ES-I3 (cell line): ENCODE data around the gene VPS72.
A peak's percentile ranks its signal among the peaks of the same experiment; 100 is the strongest.

ENCODE experiments used
- H3K36me3 ChIP-seq: 2 replicates; pipeline ENCODE4 v1.6.1; 2013; ENCODE audit warnings: mild to moderate bottlenecking, low read length, control low read depth, moderate library complexity; ENCODE audit not compliant: insufficient read depth
- H3K4me1 ChIP-seq: 2 replicates; pipeline ENCODE4 v1.6.1; 2013; ENCODE audit warnings: mild to moderate bottlenecking, control low read depth, low read length; ENCODE audit not compliant: insufficient read depth
- H3K9ac ChIP-seq: 2 replicates; pipeline ENCODE4 v1.6.1; 2013; ENCODE audit warnings: low read depth, mild to moderate bottlenecking, low read length, moderate library complexity
- H3K9me3 ChIP-seq: 2 replicates; pipeline ENCODE4 v1.6.1; 2013; ENCODE audit warnings: mild to moderate bottlenecking, low read length, moderate library complexity; ENCODE audit not compliant: control insufficient read depth, insufficient read depth

VPS72 gene

DNA sequence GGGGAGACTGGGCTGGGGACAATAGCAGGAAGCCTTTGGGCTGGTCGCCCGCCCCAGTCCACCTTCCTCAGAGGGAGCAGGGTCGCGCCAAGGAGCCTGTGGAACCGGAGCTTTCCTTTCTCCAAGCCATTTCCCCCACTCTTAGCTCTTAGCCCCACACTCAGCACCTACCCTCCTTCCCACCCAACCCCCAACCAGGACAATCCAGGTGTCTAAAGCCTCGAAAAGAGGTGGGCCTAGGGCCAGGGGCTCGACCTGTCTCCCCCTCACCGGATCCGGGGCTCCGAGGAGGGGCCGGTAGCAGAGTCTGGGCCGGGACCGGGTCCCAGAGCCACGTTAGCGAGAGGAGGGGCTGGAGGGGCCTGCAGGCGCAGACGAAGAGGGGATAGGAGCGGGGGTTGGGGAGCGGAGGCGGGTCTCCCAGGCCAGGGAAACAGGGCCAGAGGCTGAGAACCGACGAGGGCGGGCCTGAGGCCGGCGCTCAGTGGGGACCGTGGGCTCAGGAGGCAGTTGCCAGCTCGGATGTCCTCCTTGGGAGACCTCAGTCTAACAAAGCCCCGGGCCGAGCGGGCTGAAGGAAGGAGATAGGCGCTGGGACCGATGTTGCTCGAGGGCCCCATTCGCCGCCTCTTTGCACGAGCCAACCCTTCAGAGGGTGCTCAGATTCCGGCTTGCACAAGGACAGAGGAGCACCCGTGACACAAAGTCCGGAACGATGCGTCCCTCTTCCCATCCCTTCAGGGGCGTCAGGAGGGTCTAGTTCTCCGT, 44.5 kb downstream of the VPS72 start:
- H3K9ac ChIP-seq = peak overlapping the region; percentile 70; the same call in 1 of the 2 replicates

DNA sequence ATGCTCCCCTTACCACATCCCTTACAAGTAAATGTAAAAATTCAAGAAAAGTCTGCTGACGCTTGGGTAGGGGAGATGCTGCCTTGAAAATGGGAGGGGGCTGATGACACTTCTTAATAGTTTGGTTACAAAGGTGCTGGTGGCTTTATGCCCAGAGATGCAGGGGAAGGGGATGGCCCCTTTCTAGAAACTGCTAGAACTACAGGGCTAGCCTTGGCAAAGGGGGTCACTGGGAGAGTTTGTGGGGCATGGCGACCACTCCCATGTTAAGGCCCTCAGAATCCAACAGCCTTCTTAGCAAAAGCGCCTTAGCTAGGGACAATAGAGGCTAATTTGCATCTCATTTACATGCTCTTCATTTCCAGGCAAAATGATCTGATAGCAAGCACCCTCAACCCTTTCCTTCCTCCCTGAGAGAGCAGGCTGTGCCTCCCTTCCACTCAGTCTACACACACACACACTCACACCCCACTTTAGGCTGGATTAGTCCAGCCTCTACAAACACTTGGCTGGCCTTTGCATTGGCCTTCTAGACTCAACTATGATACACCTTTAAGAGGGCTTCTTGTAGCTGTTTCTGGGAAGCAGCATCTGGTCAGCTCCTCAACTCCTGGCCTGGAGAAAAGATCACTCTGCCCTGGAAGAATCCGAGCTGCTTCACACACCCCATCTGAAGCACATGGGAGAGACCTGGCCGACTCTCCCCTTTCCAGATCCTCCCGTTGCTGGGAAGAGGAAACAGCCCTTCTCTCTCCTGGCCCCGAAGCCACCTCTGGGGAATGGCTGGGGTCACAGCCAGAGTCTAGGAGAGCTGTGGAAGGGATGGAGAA, 45.3 kb downstream of the VPS72 start:
- H3K36me3 ChIP-seq = no peaks in the 10 kb centered on the region
- peaks cover 29% of the 10 kb centered on the region for H3K4me1 ChIP-seq
- H3K9ac ChIP-seq = peak overlapping the region; percentile 70; the same call in 1 of the 2 replicates
- H3K9me3 ChIP-seq = no peaks in the 10 kb centered on the region

More for the DNA sequence above, 44.5 kb downstream of the VPS72 start:
- H3K9me3 ChIP-seq = no peaks in the 10 kb centered on the region
- H3K4me1 ChIP-seq = peaks cover 29% of the 10 kb centered on the region
- H3K36me3 ChIP-seq = no peaks in the 10 kb centered on the region

DNA sequence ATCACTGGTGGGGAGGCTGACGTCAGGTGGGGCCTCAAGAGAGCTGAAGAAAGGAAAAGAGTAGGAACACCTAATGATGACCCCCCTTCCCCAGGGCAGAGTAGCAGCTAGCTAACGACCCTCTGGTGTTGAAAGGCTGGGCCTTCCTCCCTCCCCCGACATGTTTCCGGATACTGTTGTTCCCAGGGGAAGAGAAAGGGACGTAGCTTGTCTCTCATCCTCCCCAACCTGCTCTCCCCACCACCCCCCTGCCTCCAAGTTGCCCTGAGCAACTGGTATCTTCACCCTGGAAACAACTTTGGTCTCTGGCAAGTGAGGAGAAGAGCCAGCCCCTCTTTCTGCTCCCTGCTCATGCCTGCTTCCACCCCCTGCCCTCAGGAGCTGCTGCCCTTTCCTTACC, 46.0 kb downstream of the VPS72 start:
- H3K9ac ChIP-seq = no peak overlapping the region
- no peaks in the 10 kb centered on the region for H3K9me3 ChIP-seq
- H3K4me1 ChIP-seq = peaks cover 29% of the 10 kb centered on the region
- H3K36me3 ChIP-seq = no peaks in the 10 kb centered on the region

DNA sequence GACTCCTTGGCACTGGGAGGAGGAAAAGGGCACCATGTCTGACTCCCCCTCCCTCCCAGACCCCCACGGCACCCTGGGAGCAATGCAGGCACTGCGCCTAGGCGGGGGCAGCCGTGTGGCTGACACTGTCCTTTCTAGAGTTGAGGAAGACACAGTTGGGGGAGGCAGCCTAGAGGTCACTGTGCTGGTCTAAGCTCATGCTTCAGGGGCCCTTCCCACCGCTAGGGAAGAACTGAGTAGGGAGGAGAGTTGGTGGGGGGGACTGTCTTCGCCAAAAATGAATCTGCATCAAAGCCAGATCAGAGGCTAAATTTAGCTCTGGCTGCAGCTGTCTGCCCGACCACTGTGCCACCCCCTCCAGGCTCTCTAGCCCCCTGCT, 47.0 kb downstream of the VPS72 start:
- H3K36me3 ChIP-seq = no peaks in the 10 kb centered on the region

DNA sequence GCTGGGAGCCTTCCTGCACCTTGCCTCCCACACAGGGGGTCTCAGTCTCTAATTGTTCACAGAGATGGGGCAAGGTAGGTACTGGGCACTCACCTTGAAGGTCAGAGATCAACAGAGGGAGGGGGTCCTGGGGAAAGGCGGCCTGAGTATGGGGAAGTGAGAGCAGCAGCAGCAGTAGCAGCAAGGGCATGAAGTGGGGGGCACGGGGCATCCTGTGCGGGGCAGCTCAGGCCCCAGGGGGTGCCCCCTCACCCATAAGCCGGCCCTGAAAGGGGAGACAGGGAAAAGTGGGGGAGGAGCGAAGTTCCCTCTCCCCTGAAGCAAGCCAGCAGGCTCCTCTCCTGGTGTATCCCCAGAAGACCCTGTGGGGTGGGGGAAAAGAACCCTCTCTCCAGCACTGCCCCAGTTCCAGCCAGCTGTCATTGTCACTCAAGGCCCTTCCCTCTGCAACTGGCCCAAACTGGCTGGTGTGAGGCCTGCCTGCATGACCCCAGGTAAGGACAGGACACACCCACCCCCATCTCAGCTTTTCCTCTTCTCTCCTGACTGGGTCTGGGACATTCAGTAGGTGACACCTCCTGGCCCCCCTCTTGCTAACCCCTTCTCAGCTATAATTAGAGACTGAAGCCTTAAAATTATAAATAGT, 47.5 kb downstream of the VPS72 start:
- Histone ChIP-seq H3K9ac (no peak overlapping the region), H3K36me3 (no peaks in the 10 kb centered on the region), H3K4me1 (peaks cover 29% of the 10 kb centered on the region), H3K9me3 (no peaks in the 10 kb centered on the region)

More for the DNA sequence above, 47.0 kb downstream of the VPS72 start:
- peaks cover 29% of the 10 kb centered on the region for H3K4me1 ChIP-seq
- H3K9me3 ChIP-seq = no peaks in the 10 kb centered on the region
- H3K9ac ChIP-seq = no peak overlapping the region

DNA sequence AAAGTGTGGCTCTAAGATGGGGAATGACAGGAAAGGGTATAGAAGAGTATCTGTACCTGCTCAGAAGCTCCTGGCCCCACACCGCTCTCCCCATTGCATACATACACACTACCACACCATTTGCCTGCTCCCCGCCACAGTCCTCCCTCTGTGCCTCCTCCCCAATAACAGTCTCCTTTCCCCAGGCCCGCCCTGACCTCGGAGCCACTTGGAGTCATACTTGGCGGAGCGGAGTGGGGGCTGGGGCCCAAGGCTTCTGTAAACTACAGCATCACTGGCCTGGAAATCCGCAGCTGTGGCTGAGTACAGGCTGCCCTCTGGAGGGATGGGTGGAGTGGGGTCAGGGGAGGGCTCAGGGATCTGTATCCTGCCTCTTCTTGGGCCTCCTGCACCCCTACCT, 52.2 kb downstream of the VPS72 start:
- Histone ChIP-seq H3K9ac (no peak overlapping the region), H3K36me3 (no peaks in the 10 kb centered on the region; the same call in 1 of the 2 replicates)

DNA sequence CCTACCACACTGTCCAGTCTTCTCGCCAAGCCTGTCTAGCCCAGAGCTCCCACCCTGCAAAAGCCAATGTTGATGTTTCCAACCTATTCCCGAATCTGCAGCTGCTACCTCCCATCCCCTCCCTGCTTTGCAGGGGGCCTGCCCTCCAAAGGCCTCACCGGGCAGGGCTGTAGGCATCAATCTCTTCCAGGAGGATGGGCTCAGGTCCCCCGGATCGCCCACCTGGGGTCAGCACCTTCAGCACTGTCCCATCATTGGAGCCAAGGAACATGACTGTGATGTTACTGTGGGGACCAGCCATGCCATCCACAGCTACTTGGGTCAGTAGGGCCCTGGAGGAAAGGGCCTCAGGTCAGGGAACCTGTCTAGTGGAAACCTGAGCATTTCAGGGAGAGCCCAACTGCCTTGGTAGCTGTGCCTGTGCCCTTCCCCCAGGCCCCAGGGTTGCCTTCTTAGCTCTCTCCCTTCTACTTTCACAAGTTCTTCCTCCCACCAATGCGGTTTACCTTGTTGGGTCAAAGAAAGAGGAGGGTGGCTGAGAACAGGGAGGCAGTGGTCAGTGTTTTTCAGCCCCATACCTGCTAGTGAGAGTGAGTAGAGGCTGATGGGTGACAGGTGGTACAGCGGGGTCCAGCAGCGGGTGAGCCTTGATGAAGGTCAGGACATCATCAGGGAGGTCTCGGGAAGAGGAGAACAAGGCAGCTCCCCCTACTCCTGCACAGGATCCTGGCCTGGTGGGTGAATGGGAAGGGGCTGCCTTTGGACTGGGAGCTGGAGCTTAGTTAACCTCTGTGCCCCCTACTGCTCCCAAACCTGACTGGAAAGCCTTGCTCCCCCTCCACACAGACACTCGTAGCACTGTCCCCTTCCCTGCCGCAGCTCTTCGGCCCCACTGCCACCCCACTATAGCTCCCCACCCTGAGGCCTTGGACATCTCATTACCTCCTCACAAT, 54.3 kb downstream of the VPS72 start:
- Histone ChIP-seq H3K36me3 (no peaks in the 10 kb centered on the region; the same call in 1 of the 2 replicates), H3K9ac (no peak overlapping the region), H3K4me1 (peaks cover 5% of the 10 kb centered on the region; the same call in 1 of the 2 replicates), H3K9me3 (no peaks in the 10 kb centered on the region)

More for the DNA sequence above, 52.2 kb downstream of the VPS72 start:
- H3K9me3 ChIP-seq = no peaks in the 10 kb centered on the region
- H3K4me1 ChIP-seq = peaks cover 6% of the 10 kb centered on the region; the same call in 1 of the 2 replicates

DNA sequence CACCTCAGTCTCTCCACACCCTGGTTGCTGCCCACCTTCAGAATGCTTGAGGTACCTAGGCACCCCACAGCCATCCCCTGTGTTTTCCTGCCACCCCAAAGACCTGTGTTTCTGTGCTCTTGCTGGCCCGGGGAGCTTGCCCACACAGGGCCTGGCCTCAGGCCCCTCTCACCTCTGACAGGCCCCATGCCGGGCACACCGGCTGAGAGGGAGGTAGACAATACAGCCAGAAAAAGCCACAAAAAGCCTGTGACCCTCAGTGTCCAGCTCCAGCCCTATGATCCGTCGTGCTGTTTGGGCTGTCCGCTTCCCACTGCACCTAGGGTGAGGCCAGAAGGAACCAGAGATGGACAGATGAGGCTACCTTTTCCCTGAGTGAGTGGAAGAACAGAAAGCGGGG, 55.0 kb downstream of the VPS72 start:
- Histone ChIP-seq H3K4me1 (peaks cover 6% of the 10 kb centered on the region; the same call in 1 of the 2 replicates), H3K9me3 (no peaks in the 10 kb centered on the region), H3K36me3 (no peaks in the 10 kb centered on the region; the same call in 1 of the 2 replicates), H3K9ac (no peak overlapping the region)

DNA sequence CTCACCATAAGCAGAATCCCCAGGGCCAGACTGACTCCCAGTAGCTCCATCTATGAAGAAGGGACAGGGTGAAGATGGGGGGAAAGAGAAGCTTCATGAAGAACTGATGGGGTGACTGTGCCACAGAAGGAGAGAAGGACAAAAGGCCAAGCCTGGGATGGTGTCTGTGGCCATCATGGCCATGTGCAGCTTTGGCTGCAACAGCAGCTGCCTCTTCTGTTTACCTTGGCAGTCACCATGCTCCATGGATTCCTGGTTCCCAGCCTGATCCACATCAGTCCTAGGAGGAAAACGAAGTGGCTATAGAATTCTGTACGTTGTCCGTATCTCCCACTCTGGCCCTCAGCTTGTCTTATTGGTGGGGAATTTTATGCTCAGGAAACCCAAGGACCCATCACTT, 55.6 kb downstream of the VPS72 start:
- H3K9me3 ChIP-seq = no peaks in the 10 kb centered on the region
- H3K9ac ChIP-seq = no peak overlapping the region
- H3K36me3 ChIP-seq = no peaks in the 10 kb centered on the region; the same call in 1 of the 2 replicates
- H3K4me1 ChIP-seq = peaks cover 6% of the 10 kb centered on the region; the same call in 1 of the 2 replicates

DNA sequence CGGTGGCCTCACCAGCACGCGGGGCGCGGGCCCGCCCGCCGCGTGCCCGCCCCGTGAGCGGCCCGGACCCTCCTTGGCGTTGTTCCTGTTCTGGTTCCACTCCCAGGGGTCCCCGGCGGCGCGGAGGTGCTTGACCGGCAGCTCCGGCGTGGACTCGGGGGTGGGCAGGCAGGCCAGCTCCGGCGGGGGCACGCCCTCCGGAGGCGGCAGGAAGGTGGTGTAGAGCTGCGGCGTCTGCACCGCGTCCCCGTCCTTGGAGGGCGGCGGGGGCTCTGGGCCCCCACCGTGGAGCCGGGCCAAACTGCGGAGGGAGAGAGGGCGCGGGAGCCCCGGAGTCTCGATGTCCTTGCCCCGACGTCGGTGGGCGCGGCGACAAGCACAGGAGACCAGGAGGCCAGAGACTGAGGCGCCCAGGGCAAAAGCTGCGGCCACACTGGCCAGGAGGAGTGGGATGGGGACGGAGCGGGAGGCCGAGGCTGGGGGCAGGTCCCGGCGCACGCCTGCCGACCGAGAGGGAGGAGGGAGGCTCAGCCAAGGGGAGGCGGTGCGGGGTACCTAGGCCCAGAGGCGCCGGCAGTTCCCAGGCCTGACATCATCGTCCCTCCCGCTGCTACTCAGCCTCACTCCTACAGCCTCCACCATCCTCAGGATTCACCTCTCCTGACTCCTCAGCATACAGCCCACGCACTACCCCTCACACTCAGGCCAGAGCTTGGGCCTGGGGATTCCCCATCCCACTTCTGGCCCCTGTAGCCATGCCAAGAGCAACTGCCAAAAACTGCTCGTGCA, 56.8 kb downstream of the VPS72 start:
- H3K9me3 ChIP-seq = no peaks in the 10 kb centered on the region
- H3K4me1 ChIP-seq = peaks cover 6% of the 10 kb centered on the region; the same call in 1 of the 2 replicates
- H3K9ac ChIP-seq = peak overlapping the region; percentile 77
- H3K36me3 ChIP-seq = no peaks in the 10 kb centered on the region; the same call in 1 of the 2 replicates

DNA sequence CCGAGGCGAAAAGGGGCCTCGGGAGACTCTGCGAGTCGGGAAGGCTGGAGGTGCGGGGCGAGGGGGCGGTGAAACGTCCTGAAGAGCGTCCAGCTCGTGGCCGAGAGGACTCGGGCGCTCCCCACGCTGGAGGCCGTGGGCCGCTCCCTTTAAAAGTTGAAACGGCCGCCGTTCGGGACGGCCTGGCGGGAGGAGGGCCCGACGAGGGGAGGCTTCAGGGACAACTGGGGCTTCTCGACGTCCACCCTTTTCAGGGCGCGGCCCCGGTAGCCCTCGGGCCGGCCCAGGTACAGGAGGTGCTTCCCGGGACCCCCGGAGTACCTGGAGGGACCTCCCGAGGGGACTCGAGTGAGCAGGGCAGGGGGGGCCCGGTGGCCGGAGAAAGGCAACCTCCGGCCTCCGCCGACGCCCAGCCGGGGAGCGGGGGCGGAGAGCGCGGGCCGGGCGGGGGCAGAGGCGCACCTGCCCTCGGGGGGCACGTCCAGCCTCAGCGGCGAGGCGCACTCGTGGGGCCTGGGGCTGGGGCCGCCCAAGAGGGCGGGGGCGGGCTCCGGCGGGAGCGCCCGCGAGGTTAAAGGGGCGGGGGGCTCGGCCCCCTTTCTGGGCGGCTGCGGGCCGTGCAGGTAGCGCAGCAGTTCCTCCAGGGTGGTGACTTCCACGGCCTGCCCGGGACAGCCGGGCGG, 57.5 kb downstream of the VPS72 start:
- H3K36me3 ChIP-seq = no peaks in the 10 kb centered on the region; the same call in 1 of the 2 replicates
- no peaks in the 10 kb centered on the region for H3K9me3 ChIP-seq
- peak overlapping the region; percentile 77 for H3K9ac ChIP-seq
- H3K4me1 ChIP-seq = peaks cover 6% of the 10 kb centered on the region; the same call in 1 of the 2 replicates

DNA sequence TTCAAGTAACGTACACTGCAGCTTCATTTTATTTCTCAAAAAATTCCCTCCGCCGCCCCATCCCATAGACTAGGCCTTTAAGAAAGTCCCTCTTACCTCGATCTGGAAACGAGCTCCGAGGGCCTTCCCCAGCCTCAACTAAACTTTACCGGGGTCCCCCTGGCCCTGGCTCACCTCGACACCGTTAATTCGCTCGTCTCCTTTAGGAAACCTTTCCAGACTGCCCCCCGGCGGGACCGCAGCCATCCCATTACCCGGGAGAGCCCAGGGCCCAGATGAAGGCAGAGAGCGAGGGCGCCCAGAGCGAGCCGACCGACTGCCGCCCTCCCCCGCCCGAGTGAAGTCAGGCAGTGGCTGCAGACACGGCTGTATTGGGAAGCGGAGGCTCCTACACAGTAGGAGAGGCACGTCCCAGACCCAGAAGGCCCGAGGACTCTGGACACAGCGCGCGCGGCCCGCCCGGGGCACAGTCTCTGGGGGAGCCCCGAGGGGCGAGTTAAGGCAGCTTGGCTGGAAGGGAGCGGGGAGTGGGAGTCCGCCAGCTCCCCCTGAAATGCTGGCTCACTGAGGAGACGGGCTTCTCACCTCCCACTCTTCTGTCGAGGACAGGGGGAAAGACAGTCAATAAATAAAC, 58.2 kb downstream of the VPS72 start:
- Histone ChIP-seq H3K36me3 (no peaks in the 10 kb centered on the region; the same call in 1 of the 2 replicates), H3K4me1 (peaks cover 6% of the 10 kb centered on the region; the same call in 1 of the 2 replicates), H3K9ac (peak overlapping the region; percentile 77), H3K9me3 (no peaks in the 10 kb centered on the region)
